ENCODE data around the gene CCL26.

Gene CCL26, protein sequence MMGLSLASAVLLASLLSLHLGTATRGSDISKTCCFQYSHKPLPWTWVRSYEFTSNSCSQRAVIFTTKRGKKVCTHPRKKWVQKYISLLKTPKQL

DNA sequence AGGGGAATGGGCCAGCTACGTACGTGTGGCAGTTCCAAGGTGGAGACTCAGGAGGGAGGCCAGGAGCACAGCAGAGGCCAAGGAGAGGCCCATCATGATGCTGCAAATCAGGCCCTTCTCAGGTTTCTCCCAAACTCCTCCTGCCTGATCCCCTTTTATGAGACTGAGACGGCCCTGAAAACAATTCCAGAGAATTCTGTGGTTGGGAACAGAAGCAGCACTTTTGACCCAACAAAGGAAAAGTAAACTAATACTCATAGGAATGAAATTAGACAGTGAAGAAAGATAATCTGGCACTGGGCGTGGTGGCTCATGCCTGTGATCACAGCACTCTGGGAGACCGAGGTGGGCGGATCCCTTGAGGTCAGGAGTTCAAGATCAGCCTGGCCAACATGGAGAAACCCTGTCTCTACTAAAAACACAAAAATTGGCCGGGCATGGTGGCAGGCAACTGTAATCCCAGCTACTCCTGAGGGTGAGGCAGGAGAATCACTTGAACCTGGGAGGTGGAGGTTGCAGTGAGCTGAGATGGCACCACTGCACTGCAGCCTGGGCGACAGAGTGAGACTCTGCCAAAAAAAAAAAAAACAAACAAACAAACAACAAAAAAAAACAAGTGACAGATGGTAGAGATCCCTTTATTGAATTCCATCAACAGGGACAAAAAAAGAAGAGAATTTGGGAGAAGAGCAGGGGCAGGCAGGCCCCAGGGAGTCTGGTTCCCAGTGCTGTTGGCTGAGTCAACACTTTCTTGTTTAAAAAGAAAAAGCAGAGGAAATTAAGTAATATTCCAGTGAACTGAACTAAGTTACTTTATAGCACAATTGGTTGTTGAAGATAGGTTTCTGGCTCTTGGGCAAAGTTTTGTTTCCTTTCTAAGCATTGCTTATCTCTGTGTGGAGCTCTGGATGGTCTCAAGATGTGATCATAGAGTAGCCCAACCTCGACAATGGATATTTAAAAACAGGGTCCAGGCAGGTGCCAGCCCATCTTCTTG, at the start of gene CCL26:
CCL26 (minus strand) TSS at position 131 of the 997 bp plus-strand sequence; CDS start at position 96, 35 bp downstream.
- DNase-seq (ENCODE audit: low read depth in 2 of 3, low spot score in 1 of 3), result no peak

DNA sequence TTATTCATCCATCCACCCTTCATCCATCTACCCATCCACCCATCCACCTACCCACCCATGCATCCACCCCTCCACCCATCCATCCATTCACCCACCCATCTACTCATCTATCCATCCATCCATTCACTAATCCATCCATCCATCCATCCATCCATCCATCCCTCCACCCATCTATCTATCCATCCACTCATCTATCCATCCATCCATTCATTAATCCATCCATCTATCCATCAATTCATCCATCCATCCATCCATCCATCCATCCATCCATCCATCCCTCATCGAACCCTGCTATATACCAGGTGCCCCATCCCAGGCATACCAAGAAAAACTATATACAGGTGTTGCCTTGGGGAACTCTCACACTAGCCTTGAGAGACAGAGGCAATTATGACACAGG, 48.7 kb upstream of the CCL26 start:
- no peak for DNase-seq (ENCODE audit: low read depth in 2 of 3, low spot score in 1 of 3)

DNA sequence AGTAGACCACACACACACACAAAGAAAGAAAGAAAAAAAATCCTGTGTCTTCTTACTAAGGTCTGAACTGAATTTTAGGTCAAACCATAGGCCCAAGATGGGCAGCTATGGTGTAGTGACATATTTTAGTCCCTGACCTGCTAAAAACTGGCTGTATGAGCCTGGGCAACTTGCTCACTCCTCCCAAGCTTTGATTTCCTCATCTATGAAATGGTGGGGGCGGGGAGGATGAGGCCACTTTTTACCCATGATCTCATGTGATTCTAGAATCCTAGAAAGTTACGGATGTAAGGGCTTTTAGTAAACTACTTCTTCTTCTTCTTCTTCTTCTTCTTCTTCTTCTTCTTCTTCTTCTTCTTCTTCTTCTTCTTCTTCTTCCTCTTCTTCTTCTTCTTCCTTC, 47.7 kb upstream of the CCL26 start:
- DNase-seq (ENCODE audit: low read depth in 2 of 3, low spot score in 1 of 3), result no peak

DNA sequence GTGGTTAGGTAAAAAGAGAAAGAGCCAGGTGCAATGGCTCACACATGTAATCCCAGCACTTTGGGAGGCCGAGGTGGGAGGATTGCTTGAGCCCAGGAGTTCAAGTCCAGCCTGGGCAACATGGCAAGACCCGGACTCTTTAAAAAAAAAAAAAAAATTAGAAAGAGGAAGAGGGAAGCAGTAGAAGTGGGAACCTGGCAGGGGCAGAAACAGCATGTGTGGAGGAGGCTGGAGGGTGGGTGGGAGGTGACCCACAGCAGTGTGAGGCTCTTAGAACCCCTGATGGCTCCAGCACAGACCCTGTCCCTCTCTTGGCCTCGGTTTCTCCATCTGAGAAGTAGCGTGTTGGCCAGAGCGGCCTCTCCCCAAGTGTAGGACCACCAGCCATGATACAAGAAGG, 46.5 kb upstream of the CCL26 start:
- no peak for DNase-seq (ENCODE audit: low read depth in 2 of 3, low spot score in 1 of 3)

DNA sequence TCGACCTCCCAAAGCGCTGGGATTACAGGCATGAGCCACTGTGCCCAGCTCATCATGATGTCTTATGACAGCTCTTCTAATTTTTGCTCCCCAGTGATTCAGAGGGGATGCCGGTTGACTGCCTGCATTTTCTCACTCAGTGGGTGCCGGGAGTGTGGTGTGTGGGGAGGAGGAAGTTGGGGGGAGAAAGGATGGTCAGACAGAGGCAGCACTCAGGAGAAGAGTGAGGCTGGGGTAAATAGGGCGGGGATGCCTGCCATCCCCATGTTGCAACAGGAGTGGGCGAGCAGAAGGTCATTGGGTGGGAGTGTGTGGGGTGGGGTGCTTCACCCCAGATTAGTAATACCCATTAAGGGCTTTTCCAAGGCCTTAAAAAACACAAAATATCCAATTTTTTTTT, 45.1 kb upstream of the CCL26 start:
- DNase-seq (ENCODE audit: low read depth in 2 of 3, low spot score in 1 of 3), result no peak

DNA sequence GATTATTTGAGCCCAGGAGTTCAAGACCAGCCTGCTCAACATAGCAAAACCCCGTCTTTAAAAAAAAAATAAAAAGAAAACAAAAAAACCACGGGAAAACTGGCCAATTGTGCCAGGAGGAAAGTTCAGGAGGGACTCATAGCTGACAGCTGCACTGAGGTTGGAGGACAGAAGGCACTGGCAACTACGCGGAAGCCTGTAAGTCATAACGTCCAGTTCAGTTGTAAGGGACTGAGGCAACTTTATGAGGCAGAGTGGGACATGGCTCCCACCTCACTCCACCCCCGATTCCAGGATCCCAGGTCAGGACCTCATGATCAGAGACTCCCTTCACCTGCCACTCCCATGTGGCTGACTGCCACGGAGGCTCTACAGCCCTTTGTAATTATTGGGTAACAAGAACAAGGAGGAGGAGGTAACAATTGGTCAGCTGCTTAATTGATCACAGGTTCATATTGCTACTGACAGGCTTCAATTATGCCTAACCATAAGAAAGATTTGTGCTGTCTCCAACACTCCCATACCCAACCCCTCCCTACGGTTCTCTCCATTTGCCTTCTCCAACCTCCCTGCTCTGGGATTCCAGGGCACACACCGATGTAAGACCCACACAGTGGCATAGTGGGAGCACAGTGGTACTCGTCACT, 43.5 kb upstream of the CCL26 start:
- no peak for DNase-seq (ENCODE audit: low read depth in 2 of 3, low spot score in 1 of 3)

DNA sequence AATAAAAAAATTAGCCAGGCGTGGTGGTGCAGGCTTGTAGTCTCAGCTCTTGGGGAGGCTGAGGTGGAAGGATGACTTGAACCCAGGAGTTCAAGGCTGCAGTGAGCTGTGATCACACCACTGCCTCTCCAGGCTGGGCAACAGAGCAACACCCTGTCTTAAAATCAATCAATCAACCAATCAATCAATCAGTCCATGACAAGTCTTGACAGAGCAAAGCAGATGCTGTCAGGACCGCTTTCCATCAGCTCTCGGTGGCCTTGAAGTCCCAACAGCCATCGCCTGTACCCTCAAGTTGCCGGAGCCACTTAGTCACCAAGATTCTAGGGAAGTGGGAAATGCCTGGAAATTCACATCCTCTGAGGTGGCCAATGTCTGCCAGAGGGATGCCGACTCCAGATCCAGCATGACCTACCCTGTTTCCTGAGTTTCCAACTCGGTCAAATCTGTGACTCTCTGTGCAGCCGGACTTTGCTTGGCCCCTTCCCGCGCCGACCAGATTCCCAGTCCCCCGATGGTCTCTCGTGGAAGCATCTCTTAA, 42.5 kb upstream of the CCL26 start:
- no peak for DNase-seq (ENCODE audit: low read depth in 2 of 3, low spot score in 1 of 3)

DNA sequence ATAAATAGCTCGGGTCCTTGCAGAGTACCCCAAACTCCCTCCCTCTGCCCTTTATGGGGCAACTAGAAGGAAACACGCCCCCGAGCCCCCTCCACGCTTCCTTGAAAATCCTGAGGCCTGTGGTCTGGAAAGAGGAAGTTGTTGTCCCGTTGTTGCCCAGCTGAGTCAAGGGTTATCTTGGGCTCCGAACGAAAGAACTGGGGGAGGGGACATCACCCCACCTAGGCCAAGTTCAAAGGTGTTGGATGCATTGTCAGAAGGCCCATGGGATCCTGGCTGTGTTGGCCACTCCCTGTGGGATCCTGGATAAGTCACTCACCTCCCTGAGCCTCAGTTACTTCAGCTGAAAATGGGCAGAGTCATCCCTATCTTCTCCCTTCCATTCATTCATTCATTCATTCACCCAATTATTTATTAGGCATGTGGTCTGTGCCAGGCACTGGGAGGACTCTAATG, 41.8 kb upstream of the CCL26 start, which contains the start of gene CCL24:
CCL24 (minus strand) TSS at position 26 of the 456 bp plus-strand sequence. CDS start 91 bp downstream, outside the sequence.
- no peak for DNase-seq (ENCODE audit: low read depth in 2 of 3, low spot score in 1 of 3)

DNA sequence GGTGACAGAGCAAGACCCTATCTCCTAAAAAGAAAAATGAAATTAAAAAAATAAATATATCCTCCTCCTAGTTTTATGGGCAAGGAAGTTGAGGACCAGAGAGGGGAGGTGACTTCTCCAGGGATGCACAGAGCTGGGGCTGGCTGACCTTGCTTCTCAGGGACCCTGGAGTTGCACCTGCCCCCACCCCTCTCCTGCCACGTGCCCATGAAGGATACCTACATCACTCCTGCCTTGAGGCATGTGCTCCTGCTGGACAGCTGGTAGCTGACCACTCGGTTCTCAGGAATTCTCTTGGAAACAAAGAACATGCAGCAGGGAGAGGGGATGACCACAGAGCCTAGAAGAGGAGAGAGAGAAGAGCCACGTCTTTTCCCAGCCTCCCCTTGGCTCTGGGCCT, 41.1 kb upstream of the CCL26 start:
- DNase-seq (ENCODE audit: low read depth in 2 of 3, low spot score in 1 of 3), result no peak

DNA sequence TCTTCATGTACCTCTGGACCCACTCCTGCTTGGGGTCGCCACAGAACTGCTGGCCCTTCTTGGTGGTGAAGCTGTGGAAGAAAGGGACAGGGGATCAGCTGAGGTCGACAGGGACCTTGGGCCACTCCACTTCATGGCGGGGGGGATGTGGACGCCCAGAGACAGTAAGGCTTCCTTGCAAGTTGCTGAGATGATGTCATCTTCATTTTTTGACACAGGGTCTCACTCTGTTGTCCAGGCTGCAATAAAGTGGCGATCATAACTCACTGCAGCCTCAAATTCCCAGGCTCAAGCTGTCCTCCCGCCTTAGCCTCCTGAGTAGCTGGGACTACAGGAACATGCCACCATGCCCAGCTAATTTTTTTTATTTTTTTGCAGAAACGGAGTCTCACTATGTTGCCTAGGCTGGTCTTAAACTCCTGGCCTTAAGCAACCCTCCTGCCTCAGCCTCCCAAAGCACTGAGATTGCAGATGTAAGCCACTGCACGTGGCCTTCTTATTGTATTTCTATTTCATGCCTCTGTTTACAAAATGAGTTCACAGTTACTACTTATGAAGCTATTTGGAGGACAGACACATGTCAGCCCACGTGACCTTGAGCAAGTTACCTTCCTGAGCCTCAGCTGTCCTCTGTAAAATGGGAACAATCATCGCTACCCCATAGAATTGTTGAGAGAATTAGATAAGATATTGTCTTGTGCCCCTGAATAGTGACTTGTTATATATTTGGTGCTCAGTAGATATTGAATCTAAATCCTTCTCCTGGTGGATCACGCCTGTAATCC, 40.1 kb upstream of the CCL26 start:
- DNase-seq (ENCODE audit: low read depth in 2 of 3, low spot score in 1 of 3), result no peak

DNA sequence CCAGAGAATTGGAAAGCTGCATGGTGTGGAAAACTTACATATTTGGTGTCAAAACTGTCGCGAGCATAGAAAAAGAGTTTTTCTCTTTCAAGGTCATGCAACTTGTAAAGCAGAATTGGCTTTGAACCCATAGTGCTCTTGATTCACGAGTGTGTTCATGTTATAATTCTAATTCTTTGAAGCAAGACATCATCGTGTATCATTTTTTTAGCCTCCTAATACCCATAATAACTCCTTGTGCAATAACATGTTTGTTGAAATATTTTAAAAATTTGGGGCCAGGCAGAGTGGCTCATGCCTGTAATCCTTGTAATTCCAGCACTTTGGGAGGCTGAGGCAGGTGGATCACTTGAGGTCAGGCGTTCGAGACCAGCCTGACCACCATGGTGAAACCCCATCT, 37.4 kb upstream of the CCL26 start:
- DNase-seq (ENCODE audit: low read depth in 2 of 3, low spot score in 1 of 3), result no peak

DNA sequence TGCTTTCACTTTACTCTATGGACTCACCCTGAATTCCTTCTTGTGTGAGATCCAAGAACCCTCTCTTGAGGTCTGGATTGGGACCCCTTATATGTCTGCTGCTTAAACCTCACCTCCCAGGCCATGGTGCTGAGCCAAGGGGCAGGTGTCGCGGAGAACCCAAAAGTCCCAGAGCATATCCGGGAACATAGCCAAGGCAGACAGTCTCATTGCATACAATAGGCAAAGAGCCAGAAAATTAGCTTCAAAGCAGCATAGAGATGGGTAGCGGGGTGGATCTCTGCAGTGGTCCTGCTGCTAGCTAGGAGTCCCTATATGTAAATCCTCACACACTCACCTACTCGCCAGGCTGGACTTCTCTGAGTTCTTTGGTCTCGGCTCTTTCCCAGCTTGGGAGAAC, 36.1 kb upstream of the CCL26 start:
- DNase-seq (ENCODE audit: low read depth in 2 of 3, low spot score in 1 of 3), result no peak

DNA sequence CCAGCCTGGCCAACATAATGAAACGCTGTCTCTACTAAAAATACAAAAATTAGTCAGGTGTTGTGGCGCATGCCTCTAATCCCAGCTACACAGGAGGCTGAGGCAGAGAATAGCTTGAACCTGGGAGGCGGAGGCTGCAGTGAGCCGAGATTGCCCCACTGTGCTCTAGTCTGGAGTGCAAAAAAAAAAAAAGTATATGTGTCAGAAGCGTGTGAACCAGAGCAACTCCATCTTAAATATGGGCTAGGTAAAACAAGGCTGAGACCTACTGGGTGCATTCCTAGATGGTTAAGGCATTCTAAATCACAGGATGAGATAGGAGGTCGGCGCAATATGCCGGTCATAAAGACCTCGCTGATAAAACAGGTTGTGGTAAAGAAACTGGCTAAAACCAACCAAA, 35.4 kb upstream of the CCL26 start:
- no peak for DNase-seq (ENCODE audit: low read depth in 2 of 3, low spot score in 1 of 3)

DNA sequence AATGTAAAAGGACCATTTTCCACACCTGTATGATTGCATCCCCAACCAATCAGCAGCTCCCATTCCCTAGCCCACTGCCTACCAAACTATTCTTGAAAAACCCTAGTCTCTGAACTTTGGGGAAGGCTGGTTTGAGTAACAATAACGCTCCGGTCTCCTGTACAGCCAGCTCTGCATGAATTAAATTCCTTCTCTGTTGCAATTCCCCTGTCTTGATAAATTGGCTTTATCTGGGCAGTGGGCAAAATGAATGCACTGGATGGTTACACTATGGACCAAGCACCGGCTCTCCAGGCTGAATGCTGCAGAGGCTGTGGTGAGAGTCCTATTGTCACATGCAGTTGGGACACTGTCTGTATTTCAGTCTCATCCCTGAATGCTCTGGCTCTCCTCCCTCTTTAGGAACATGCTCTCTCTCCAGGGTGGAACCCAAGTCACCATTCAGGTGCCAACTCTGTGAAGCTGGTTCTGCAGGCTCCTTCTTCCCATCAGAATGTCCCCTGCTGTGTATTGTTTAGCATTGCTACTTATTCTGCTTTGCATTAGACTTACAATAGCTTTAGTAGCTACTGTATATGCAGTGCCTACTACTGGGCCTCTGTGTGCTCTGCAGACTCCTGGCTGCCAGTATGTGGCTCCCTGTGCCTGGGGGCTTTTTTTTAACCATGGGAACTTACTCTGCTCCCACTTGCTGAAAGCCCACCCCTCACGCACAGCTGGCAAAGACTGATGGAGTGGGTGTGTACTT, 34.7 kb upstream of the CCL26 start:
- no peak for DNase-seq (ENCODE audit: low read depth in 2 of 3, low spot score in 1 of 3)

DNA sequence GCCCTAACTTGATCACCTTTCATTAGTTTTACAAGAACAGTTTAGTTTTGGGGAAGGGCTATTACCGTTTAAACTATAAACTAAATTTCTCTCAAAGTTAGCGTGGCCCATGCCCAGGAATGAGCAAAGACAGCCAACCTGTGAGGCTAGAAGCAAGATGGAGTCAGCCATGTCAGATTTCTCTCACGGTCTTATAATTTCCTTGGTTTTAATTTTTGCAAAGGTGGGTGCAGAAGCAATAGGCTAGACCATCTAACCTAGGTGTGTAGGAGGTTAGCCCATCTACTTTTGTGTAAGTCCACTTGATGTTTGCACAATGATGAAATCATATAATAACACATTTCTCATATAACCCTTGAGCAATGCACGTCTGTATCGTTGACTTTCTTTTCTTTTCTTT, 32.7 kb upstream of the CCL26 start:
- no peak for DNase-seq (ENCODE audit: low read depth in 2 of 3, low spot score in 1 of 3)

DNA sequence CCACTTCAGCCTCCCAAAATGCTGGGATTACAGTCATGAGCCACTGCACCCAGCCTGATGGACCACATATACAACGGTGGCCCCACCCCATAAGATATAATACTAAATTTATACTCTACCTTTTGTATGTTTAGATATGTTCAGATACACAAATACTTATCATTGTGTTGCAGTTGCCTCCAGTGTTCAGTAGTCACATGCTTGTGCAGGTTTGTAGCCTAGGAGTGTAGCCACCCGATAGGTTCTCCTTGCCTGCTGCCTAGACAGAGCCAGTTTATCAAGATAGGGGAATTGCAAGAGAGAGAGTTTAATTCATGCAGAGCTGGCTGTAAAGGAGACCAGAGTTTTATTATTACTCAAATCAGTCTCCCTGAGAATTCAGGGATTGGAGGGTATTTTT, 32.0 kb upstream of the CCL26 start:
- no peak for DNase-seq (ENCODE audit: low read depth in 2 of 3, low spot score in 1 of 3)

DNA sequence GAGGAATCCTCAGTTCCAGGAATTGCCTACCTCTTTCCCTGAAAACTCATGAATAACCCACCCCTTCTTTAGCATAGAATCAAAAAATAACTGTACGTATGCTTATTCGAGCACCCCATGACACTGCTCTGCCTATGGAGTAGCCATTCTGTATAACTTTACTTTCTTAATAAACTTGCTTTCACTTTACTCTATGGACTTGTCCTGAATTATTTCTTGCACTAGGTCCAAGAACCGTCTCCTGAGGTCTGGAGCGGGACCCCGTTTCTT, 30.5 kb upstream of the CCL26 start:
- DNase-seq (ENCODE audit: low read depth in 2 of 3, low spot score in 1 of 3), result no peak

DNA sequence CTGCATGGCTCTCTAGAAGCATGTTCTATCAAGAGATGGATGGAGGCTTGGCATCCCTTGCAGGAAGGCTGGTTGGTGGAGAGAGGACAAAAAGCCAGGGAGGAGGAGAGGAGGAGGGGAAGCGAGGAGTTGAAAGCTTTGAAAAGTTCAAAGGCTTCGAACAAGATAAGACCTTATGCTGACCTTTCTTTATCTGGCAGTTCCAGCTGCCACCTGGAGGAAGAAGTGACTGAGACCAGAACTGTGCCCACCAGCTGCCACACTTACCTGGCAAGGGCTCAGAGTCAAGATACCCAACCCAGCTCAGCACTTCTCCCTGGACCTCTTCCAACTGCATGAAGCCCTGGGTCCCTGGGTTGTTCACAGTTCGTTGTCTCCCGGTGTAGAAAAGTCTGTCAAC, 26.8 kb upstream of the CCL26 start:
- DNase-seq (ENCODE audit: low read depth in 2 of 3, low spot score in 1 of 3), result no peak

DNA sequence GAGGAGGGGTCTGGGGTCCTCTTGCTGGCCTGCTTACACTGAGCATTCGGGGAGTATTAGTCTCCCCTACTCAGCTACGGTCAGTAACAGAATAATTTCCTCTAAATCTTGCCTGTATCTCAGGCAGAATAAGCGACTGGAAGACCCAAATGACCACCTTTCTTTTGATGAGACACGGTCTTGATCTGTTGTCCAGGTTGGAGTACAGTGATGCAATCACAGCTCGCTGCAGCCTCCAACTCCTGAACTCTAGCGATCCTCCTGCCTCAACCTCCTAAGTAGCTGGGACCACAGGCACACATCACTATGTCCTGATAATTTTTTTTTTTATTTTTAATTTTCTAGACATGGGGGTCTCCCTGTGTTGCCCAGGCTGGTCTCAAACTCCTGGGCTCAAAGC, 24.4 kb upstream of the CCL26 start:
- DNase-seq (ENCODE audit: low read depth in 2 of 3, low spot score in 1 of 3), result no peak

DNA sequence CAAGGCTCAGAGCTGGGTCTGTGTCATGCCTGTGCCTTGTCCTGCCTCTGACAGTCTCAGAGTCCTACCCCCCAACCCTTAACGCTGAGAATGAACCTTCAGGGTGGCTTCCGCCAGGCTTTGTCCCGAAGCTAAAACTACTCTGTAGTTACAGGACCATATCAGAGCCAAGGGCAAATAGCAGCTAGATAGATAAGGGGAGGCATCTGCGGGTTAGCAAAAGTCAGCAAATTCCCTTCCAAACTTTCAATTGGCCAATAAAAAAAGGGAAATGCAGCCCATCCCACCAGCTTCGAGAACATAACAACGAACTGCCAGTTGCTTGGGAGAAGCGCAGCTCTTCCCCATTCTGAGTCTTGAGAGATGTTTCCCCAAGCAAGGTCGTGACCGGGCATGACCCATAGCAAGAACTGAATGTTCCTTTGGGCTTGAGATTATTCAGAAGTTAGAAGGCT, 23.8 kb upstream of the CCL26 start:
- no peak for DNase-seq (ENCODE audit: low read depth in 2 of 3, low spot score in 1 of 3)
